ENCODE data around the gene ADGRB3.
"Not testable (repeated sequence)": the region's sequence is repeated elsewhere in the genome, so short reads cannot be mapped to it uniquely, and the experiment has no call there.

Gene ADGRB3

GRCh38 chr6:69121461-69122406 lies 486.7 kb downstream of the ADGRB3 start:
- not testable (repeated sequence) for DNase-seq (ENCODE audit: low read depth, low spot score)

- no peak for DNase-seq (ENCODE audit: low read depth, low spot score)
Measured at GRCh38 chr6:69122407-69122773, 487.3 kb downstream of the ADGRB3 start.

- no peak for DNase-seq (ENCODE audit: low read depth, low spot score)
Measured at GRCh38 chr6:69128411-69128810, 493.3 kb downstream of the ADGRB3 start.

- no peak for DNase-seq (ENCODE audit: low read depth, low spot score)
Measured at GRCh38 chr6:69129046-69129445, 494.0 kb downstream of the ADGRB3 start.

- no peak for DNase-seq (ENCODE audit: low read depth, low spot score)
Measured at GRCh38 chr6:69135927-69136326, 500.8 kb downstream of the ADGRB3 start.

- DNase-seq (ENCODE audit: low read depth, low spot score) = no peak
Measured at GRCh38 chr6:69138148-69138547, 503.1 kb downstream of the ADGRB3 start.

GRCh38 chr6:69138893-69139494 lies 503.9 kb downstream of the ADGRB3 start:
- DNase-seq (ENCODE audit: low read depth, low spot score) = no peak

GRCh38 chr6:69145062-69145461 lies 510.0 kb downstream of the ADGRB3 start:
- no peak for DNase-seq (ENCODE audit: low read depth, low spot score)

GRCh38 chr6:69146385-69146784 lies 511.3 kb downstream of the ADGRB3 start:
- no peak for DNase-seq (ENCODE audit: low read depth, low spot score)

- DNase-seq (ENCODE audit: low read depth, low spot score) = no peak
Measured at GRCh38 chr6:69155467-69155866, 520.4 kb downstream of the ADGRB3 start.

GRCh38 chr6:69162811-69163210 lies 527.7 kb downstream of the ADGRB3 start:
- DNase-seq (ENCODE audit: low read depth, low spot score) = no peak

- no peak for DNase-seq (ENCODE audit: low read depth, low spot score)
Measured at GRCh38 chr6:69164564-69165229, 529.6 kb downstream of the ADGRB3 start.

- no peak for DNase-seq (ENCODE audit: low read depth, low spot score)
Measured at GRCh38 chr6:69179681-69180080, 544.6 kb downstream of the ADGRB3 start.

- no peak for DNase-seq (ENCODE audit: low read depth, low spot score)
Measured at GRCh38 chr6:69180361-69181067, 545.4 kb downstream of the ADGRB3 start.

GRCh38 chr6:69181964-69182363 lies 546.9 kb downstream of the ADGRB3 start:
- no peak for DNase-seq (ENCODE audit: low read depth, low spot score)

- DNase-seq (ENCODE audit: low read depth, low spot score) = no peak
Measured at GRCh38 chr6:69185276-69185675, 550.2 kb downstream of the ADGRB3 start.

- DNase-seq (ENCODE audit: low read depth, low spot score) = no peak
Measured at GRCh38 chr6:69202768-69203167, 567.7 kb downstream of the ADGRB3 start.

GRCh38 chr6:69216127-69216526 lies 581.0 kb downstream of the ADGRB3 start:
- no peak for DNase-seq (ENCODE audit: low read depth, low spot score)

GRCh38 chr6:69217343-69217742 lies 582.3 kb downstream of the ADGRB3 start:
- DNase-seq (ENCODE audit: low read depth, low spot score) = no peak

- DNase-seq (ENCODE audit: low read depth, low spot score) = no peak
Measured at GRCh38 chr6:69220375-69220774, 585.3 kb downstream of the ADGRB3 start.

- DNase-seq (ENCODE audit: low read depth, low spot score) = no peak
Measured at GRCh38 chr6:69232008-69232407, 596.9 kb downstream of the ADGRB3 start.

- DNase-seq (ENCODE audit: low read depth, low spot score) = no peak
Measured at GRCh38 chr6:69232496-69232895, 597.4 kb downstream of the ADGRB3 start.

Measured in activated naive CD8-positive, alpha-beta T cell treated with anti-CD3 and anti-CD28 coated beads, Interleukin-2, amount 50 U/mL, for 16 hours (primary cell).